Measurements from ENCODE around the gene TUBA4B.

Gene TUBA4B

DNA sequence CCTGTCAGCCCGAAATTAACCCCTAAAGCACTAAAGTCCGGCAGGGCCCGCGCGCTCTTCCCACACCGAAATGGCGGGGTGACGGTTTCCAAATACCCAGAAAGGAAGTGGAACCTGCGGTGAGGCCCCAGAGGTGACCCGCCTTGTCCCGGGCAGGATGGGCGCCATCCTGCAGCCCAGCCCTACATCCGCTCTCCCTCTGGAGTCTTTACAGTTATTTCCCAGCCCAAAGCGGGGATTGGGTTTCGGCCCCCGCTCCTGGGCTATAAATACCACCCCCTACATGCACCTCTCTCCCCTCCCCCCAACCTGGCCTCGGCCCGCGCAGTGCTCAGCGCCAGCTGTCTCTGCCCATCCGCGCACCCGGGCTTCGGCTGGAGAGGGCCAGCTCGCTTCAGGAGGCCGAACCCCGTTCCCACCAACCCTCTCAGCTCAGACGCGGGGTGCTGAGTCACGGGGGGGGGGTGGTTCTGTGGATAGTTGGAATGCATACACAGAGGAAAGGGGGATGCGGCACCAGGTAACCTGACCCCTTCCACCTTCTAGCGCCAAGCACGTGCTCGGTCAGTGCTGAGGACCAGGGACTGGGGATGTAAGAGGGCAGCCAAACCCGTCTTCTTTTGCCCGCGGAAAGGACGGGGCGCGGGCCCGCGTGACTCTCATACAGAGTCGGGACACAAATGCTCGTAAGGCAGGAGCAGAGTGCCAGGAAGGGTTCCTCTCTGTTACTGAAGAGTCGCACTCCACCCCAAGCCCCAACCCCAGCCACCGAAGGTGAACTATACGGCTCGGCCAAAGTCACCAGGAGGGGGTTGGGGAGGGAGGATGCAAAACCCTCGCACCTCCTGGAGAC is at the start of gene TUBA4B:
Gene TUBA4B (plus strand): TSS at position 344 of the 853 bp plus-strand sequence. CDS start 165 bp downstream, at position 509.
- no peak for DNase-seq

DNA sequence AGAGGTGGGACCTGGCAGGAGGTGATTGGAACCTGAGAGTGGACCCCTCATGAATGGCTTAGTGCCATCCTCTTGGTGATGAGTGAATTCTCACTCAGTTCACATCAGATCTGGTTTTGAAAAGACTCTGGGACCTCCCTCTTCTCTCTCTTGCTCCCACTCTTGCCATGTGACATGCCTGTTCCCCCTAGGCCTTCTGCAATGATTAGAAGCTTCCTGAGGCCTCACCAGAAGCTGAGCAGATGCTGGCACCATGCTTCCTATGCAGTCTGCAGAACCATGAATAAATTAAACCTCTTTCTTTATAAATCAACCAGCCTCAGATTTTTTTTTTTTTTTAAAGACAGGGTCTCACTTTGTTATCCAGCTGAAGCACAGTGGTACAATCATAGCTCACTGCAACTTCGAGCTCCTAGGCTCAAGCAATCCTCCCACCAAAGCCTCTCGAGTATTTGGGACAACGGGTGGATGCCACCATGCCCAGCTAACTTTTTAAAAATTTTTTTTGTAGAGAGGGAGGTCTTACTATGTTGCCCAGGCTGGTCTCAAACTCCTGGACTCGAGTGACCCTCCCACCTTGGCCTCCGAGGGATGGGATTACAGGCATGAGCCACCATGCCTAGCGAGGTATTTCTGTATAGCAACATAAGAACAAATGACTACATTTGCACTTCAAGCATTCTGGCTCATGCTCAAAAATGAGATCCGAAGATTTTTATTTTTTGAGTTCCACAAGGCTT is 48.4 kb upstream of the TUBA4B start:
- DNase-seq = no peak

DNA sequence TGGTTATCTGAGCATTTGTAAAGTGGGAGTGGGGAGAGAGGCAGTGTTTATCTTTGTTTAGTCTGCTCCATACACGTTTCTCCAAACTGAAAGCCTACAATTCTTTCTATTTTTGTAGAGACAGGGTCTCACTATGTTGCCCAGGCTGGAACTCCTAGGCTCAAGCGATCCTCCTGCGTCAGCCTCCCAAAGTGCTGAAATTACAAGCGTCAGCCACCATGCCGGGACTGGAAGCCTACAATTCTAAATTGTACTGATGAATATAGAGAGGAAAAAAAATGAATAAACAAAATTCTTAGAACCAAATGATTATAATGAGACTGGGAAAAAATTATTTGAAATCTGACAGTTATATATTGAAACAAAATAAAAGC is 47.9 kb upstream of the TUBA4B start:
- no peak for DNase-seq

DNA sequence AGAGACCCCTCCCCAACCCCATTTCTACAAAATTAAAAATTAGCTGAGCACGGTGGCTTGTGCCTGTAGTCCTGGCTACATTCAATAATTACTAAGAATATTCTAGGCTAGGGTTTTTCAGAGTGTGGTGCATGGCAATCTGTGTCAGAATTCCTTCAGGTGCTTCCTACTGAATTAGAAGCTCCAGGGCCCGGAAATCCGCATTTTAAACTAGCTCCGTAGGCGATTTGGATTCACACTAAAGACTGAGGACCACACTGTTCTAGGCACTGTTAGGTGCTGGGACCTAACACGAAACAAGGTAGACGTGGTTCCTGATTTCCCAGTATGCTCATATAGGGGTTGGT is 47.1 kb upstream of the TUBA4B start:
- DNase-seq = no peak

DNA sequence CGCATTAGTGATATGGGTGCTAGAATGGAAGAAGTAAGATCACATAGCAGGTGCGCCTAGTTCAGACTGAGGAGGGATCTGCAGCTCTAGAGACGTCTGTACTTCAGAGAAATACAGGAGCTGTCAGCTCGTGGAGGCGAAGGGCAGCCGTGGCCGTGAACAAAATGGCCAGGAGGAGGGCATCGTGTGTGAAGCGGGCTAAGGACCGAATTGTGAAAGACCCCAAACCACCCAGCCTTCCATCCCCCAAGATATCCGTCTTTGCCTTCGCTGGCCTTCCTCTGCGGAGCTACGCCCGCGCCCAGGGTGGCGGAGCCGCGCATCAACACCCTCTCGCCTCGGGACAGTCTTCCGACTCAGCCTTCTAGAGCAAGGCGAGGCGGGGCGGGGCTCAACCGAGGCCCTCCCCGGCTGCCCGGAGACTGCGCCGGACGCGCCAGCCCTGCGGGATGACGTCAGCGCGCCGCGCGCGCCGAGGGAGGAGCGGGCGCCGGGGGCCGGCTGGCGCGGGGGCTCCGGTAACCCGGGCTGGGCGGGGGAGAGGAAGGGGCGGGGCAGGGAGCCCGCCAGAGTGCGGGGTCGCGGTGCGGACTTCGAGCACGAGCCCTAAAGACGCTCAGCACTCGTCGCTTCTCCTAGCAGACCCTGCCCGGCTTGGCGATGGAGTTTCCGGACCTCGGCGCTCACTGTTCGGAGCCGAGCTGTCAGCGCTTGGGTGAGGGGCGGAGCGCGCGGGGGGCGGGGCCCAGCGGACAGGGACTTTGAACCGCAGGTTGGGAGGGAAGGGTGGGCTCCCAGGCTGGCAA is 46.5 kb upstream of the TUBA4B start, which contains the start of gene ZFAND2B:
Gene ZFAND2B (plus strand): TSS at position 455 of the 806 bp plus-strand sequence. CDS start 206 bp downstream, at position 661.
- DNase-seq = peak; percentile 7

DNA sequence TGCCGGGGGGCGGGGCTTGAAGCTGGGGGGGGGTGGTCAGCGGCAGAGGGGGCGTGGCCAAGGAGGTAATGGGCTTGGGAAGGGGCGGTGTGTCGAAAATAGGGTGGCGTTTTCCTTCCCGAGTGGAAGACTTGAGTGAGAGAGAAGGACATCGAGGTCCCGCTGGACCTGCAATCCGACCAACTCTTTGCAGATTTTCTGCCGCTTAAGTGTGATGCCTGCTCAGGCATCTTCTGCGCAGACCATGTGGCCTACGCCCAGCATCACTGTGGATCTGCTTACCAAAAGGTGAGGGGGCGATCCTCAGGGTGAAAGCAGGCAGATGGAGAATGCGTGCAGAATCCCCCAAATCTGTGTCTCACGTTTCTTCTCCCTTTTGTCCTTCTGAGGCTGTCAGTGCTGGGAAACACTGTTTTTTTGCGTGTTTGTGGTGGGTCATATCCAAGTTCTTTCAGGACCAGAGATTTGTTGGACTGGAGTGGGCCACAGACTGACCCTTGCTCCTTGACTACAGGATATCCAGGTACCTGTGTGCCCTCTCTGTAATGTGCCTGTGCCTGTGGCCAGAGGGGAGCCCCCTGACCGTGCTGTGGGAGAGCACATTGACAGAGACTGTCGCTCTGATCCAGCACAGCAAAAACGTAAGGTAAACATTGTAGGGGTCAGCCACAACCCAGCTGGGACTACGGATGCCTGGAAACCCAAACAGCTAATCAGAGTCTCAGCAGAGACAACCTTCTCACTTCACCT is 45.7 kb upstream of the TUBA4B start:
- no peak for DNase-seq

DNA sequence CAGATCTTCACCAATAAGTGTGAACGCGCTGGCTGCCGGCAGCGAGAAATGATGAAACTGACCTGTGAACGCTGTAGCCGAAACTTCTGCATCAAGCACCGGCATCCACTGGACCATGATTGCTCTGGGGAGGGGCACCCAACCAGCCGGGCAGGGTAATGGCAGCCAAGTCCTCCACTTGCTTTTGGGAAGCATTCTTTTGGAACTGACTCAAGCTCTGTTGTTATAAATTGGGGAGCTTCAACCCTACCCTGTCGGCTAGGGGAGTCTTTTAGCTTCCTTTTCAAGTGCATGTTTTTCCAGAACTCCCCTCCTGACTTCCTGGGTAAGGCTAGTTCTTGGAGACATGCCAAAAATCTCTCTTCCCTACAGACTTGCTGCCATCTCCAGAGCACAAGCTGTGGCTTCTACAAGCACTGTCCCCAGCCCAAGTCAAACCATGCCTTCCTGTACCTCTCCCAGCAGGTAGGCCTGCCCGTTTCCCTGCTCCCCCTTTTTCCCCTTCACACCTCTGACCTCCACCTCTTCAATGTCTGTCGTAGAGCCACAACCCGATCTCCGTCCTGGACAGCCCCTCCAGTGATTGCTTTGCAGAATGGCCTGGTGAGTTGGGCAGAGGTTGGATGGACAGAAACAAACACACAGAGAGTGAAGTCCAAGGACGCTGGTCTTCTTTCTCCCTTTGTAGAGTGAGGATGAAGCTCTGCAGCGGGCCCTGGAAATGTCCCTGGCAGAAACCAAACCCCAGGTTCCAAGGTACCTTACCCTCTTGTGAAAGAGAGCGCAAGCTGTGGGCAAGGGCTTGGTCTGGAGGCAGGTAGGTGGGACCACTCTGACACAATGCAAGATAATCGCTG is 44.9 kb upstream of the TUBA4B start:
- no peak for DNase-seq

DNA sequence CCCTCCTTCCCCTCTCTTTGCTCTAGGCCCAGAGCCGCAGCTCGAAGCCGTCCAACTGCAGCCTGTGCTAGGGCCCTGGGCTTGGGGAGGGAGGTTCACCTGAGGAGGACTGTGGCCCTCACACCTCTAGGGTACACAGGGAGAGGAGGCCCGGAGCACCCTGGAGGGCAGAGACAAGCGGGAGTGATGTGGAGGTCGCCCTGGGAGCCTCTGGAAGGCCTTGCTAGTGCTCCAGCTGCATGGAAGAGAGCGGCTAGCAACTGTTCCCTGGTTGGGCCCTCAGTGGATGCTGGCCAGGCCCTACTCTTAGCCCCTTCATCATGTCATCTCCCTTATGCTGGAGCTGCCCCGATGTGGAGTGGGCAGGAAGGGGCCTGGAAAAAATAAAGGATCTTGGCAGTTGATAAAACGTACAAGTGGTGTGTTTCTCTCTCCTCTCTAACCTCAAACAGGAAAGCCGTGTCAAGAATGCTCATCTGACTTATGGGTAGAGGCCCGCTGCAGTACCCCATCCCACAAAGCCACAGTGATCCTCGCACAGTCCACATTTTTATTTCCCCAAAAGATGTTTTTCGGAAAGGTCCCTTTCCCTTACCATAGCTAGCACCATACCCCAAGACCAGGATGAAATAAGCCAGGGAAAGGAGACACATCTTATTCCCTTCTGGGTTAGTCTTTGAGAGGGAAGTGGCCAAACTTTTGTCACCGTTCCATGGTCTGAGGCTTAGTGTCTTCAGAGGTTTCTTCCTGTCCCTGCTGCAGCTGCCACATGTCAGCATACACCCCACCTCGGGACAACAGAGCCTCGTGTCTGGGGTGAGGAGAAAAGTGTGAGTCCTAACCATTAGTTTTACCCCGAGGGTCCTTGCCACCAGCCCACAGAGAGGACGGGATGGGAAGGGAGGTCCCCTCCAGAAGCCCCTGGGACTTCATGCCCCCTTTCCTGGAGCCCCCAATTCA is 43.5 kb upstream of the TUBA4B start:
- no peak for DNase-seq

DNA sequence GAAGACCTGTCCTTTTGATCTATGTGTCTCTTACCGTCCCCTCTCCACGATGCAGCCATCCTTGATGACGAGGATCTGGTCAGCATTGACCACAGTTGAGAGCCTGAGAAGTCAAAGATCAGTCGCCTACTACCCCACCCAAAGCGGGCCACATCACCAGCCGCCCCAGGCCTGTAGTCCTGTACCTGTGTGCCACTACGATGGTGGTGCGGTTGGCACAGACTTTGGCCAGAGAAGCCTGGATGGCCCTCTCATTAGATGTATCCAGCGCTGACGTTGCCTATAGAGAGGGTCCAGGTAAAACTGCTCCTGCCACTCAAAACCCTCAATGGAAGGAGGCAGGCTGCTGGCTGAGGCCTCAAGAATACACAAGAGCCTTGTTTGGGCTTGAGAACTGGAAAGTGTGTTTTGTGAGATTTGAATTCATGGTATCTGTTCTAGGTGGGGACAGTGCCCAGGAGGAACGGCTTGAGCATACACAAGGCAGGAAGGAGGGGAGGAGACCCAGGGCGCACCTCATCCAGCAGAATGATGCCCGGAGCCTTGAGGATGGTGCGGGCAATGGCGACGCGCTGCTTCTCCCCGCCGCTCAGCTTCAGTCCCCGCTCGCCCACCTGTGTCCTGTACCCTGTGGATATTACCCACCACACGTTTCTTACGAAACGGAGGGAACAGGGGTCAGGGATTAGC is 42.7 kb upstream of the TUBA4B start:
- no peak for DNase-seq

DNA sequence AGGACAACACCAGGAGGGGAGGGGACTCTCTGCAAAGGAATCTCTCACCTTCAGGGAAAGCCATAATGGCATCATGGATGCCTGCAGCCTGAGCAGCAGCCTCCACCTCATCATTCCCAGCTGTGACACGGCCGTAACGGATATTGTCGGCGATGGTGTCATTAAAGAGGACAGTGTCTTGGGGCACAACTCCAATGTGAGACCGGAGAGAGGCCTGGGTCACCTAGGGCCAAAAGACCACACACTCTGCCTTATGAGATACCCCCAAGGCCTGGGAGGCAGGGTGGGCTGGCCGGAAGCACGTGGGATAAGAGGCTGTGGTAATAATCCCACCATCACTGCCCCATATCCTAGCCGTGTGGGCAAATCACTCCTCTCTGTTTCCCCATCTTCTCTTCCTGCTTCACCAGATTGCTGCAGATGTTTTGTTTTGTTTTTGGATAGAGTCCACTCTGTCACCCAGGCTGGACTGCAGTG is 42.1 kb upstream of the TUBA4B start:
- no peak for DNase-seq

DNA sequence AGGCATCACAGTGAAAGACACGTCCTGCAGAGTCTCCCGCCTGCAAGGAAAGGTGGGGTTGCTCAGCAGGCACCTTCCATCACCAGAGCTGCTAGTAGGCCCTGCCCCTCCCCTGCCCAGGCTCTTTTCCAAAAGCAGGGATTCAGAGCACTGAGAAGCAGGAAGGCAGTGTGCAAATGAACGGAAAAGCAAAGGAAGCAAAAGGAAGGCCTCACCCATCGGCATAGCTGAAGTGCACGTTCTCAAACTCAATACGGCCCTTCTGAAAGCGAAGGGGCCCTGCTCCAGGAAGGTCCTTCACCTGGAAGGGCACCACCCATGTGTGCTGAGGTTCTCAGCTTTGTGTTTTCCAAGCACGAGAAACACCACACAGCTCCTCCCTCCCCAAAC is 40.0 kb upstream of the TUBA4B start:
- DNase-seq = no peak

DNA sequence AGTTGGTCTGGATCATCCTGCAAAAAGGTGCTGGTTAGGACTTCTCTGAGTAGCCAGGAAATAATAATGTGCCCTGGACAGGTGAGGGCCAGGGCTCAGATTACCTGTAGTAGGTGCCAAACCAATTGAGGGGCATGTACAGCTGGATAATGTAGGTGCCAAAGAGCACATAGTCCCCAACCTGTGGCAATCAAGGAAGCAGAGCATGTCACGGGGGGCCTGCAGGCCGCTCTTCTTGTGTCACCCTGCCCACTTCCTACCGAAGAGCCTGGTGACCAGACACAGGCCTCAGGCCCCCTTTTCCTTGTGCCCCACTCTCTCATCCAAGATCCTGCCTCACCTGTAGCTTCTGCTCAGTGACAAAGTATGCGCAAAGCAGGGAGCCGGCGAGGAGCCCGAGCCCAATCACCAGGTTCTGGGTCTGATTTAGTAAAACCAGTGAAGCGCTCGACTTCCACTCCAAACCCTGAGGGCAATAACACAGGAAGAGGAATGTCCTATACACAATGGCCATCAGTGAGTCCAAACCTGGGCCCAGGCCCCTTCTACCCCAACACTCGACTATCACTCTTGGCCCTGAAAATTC is 39.5 kb upstream of the TUBA4B start:
- no peak for DNase-seq

DNA sequence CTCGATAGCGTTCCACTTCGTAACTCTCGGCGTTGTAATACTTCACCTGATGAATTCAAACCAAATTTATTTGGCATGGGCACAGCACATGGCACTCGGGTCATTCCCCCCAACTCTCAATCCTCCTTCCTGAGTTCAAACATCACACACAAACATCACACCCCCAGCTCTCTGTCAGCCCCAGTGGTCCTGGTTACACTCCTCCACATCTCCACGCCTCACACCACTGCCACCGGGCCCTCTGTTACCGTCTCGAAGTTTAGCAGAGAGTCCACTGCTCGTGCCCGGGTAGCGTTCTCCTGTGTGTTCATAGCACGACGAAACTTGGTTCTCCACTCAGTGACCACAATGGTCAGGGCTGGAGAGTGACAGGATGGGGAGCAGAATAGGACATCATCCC is 38.9 kb upstream of the TUBA4B start:
- DNase-seq = no peak

DNA sequence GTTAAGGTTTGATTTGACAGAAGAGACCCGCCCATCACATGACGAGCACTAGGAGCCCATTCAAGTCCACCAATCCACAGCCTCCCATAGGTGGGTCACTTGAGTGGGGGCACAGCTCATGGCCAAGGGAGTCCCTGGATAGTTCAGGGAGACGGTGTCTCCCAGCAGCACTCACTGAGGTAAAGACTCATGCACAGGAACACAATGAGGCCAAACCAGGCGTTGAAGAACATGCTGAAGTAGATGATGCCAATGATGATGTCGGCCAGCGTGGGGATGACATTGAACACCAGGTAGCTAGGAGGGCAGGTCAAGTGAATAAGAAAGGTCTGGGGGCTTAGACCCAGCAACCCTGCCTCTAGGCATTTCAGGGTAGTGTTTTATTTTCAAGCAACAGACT is 38.3 kb upstream of the TUBA4B start:
- no peak for DNase-seq

DNA sequence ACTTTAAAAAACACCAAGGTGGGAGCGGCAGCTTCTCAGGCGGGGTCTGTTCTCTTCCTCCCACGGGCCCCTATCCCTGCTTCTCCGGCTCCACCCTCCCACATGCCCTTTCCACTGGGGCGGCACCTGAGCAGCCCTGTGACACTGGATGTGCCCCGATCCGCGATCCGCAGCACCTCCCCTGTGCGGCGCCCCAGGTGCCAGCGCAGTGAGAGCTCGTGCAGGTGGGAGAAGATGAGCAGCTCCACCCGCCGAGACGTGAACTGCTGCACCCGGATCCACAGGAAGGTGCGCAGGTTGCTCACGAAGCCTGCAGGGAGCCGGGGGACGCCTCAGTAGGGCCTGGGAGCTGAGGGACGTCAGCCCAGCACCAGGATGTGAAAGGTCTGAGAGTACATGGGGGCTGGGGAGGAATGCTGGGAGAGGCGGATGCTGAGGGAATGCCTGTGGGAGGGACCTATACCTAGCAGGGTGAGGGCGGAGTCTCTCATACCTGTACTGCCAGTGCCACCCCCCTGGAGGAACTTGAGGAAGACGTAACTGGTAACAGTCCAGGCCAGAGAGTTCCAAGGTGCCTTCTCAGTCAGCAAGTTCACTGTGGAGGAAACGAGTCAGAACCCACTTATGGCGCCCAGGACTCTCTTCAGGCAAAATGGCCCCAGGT is 37.0 kb upstream of the TUBA4B start:
- no peak for DNase-seq

DNA sequence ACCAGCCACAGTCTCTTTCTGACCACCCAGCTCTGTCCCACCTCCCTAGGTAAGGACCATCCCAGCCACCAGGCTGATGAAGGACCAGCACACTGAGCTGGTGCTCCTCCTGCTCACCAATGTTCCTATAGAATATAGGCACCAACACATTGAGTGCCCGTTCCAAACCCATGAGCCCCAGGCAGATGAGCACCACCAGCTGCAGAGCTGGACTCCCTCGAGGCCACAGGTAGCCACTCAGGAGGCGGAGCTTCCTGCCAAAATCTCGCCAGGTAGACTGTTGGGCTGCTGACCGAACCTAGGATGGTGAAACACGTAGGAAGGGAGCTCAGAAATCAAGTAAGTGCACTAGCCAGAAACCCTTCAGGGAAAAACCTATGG is 36.5 kb upstream of the TUBA4B start:
- no peak for DNase-seq

DNA sequence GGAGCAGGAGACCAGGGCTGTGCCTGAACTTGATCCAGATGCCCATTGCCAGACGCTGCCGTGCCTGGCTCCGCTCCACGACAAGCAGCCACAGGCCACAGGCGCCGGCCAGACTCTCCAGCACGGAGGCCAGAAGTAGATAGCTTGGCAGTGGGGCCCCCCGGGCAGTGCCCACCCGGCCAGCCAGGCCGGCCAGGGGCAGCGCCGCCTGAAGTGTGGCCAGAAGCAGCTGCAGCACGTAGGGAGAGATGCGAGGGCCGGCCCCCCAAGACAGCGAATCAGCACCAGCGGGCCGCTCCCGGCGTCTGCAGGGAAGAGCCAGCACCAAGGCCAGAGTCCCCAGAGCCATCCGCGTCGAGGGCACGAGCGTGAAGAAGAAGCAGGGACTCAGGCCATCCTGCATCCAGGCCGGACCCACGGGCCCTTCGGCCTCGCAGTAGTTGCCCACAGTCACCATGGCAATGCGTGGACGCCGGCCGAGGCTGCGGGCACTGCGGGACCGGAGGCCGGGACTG is 34.8 kb upstream of the TUBA4B start:
- DNase-seq = no peak

Measured in NCI-H187 treated with DMSO at 0.1 percent for 48 hours (cell line).